Adrenal gland (tissue), 12 donors: ENCODE results near the gene KCNJ8. TPM values are rescaled to one million over a fixed set of nuclear protein-coding genes. Genes with fewer than 3 reads are reported as not detected.

Source experiments
- DNase-seq, 7 donors: peaks; one replicate each; pipeline ENCODE4 v3.0.0-alpha.2; 2019 to 2020
- H3K27ac ChIP-seq, 5 donors: fragments of 200-600 bp; sonication (generic) in 4 of 5; 1 replicate in 3 of 5; 2 replicates in 2 of 5; pipeline versions ENCODE4 v1.5.1 to v1.8.0; 2016 to 2020; ENCODE audit warnings: mild to moderate bottlenecking in 1 of 5
- H3K27me3 ChIP-seq: fragments of 200-600 bp; 2 replicates; pipeline ENCODE4 v1.8.0; 2021
- H3K36me3 ChIP-seq, 2 donors: fragments of 200-600 bp; replicated peaks in 1 of 2; 1 replicate in 1 of 2; 2 replicates in 1 of 2; pipeline versions ENCODE4 v1.5.1 to v1.8.0; 2018 to 2022
- H3K4me1 ChIP-seq, 2 donors: fragments of 200-600 bp; replicated peaks in 1 of 2; 1 replicate in 1 of 2; 2 replicates in 1 of 2; pipeline versions ENCODE4 v1.5.1 to v1.8.0; 2018 to 2021
- H3K4me3 ChIP-seq, 4 donors: fragments of 200-600 bp; sonication (generic) in 3 of 4; one replicate each; pipeline ENCODE4 v1.5.1; 2016 to 2018
- H3K9me3 ChIP-seq, 3 donors: fragments of 200-600 bp; sonication (generic) in 1 of 3; replicated peaks in 1 of 3; 1 replicate in 2 of 3; 2 replicates in 1 of 3; pipeline versions ENCODE4 v1.5.1 to v1.8.0; 2016 to 2021
- CTCF ChIP-seq, 6 experiments: fragments of 450-650 bp in 4 of 6; fragments of 200-600 bp in 2 of 6; sonication (generic) in 1 of 6; IDR thresholded peaks; 1 replicate in 5 of 6; 2 replicates in 1 of 6; pipeline versions ENCODE4 v1.5.1 to v1.8.0; 2016 to 2021; ENCODE audit warnings: antibody characterized with exemption in 6 of 6, mild to moderate bottlenecking in 2 of 6, moderate library complexity in 1 of 6
- POLR2A ChIP-seq, 2 donors: fragments of 450-650 bp; IDR thresholded peaks; one replicate each; pipeline ENCODE4 v1.6.1; 2017; ENCODE audit warnings: antibody characterized with exemption in 2 of 2, mild to moderate bottlenecking in 2 of 2, moderate library complexity in 1 of 2
- WGBS, 4 donors: extraction: QIAGEN DNeasy Blood & Tissue Kit in 2 of 4; methylation state at CpG; one replicate each; pipeline versions ENCODE4 v1.1.5 to v1.1.7; 2013 to 2017; 5-methylcytosine and 5-hydroxymethylcytosine counted together
- intact Hi-C, 2 donors: fragments of 100-400 bp; cut with DNase I; formaldehyde crosslinking; loops; one replicate each; pipeline versions ENCODE4 v1.14.1 to v1.15.0; 2022 to 2023
- polyA plus RNA-seq, 3 donors: library from polyadenylated mRNA; stranded (reverse); fragments of 200-250 nt in 2 of 3; fragments of 350-450 nt in 1 of 3; fragmentation: Illumina TruSeq in 1 of 3; extraction: RNeasy Lipid Tissue Mini Kit (QIAGEN cat#74804) in 1 of 3; gene quantifications; one replicate each; pipeline ENCODE4 v1.2.3, GENCODE V29; 2013 to 2014
- total RNA-seq, 9 donors: library from RNA; depleted of rRNA in 4 of 9; stranded (reverse); fragments of >200 nt in 4 of 9; fragments of 120-200 nt in 1 of 9; fragmentation: NEBNext Ultra II Directional in 1 of 9; extraction: Animal tissue kit (Norgen Biotek cat#: 25700) in 1 of 9; gene quantifications; one replicate each; pipeline versions ENCODE4 v1.1.0 to v1.2.4, GENCODE V29; 2013 to 2023
- donor health status: healthy with polysubstance abuse.
- donor health status: Bipolar disorder and iron deficiency.
- donor health status: DM: yes; HTN: yes; CAD: no.
- donor health status: DM: no; HTN: no; CAD: no.
- donor health status: DM: no; HTN: no; CAD: no.
- donor health status: DM: yes; HTN: yes; CAD: no.

The KCNJ8 gene
- total and polyA plus RNA-seq, 12 donors: 7.9 to 70.5 (median 30.7) TPM

- 14 to 28% (median 23%) methylated on average over 2 of the region's 2 CpGs for WGBS, 4 donors
- Histone ChIP-seq H3K4me1 (peaks cover 0 to 3% of the 10 kb centered on the region in 2 donors), H3K27ac (no peak overlapping the region), H3K36me3 (no peaks in the 10 kb centered on the region), H3K9me3 (no peaks in the 10 kb centered on the region), H3K27me3 (no peaks in the 10 kb centered on the region), H3K4me3 (no peak overlapping the region)
- intact Hi-C loops: no loop called here
- TF ChIP-seq POLR2A (IDR thresholded peaks at IDR 0.05) (no peak), CTCF (IDR thresholded peaks at IDR 0.05) (no peak)
- DNase-seq: no peak
Measured at GRCh38 chr12:21819236-21819635, 44.7 kb upstream of the KCNJ8 start.

- WGBS, 4 donors: 44 to 66% (median 58%) methylated on average over 2 of the region's 2 CpGs
- H3K9me3 ChIP-seq: no peaks in the 10 kb centered on the region
- TF ChIP-seq CTCF (IDR thresholded peaks at IDR 0.05): no peak
- no peak for TF ChIP-seq POLR2A (IDR thresholded peaks at IDR 0.05)
Measured at GRCh38 chr12:21818627-21819026, 44.1 kb upstream of the KCNJ8 start.

GRCh38 chr12:21815306-21816062 is 41.0 kb upstream of the KCNJ8 start:
- DNase-seq: no peak
- H3K9me3 ChIP-seq: no peaks in the 10 kb centered on the region
- 76 to 81% (median 77%) methylated on average over 1 of the region's 1 CpG for WGBS, 4 donors
- no peaks in the 10 kb centered on the region for H3K36me3 ChIP-seq
- intact Hi-C loops: no loop called here
- no peak overlapping the region for H3K27ac ChIP-seq
- peaks cover 0 to 3% of the 10 kb centered on the region in 2 donors for H3K4me1 ChIP-seq
- TF ChIP-seq CTCF (IDR thresholded peaks at IDR 0.05) (no peak), POLR2A (IDR thresholded peaks at IDR 0.05) (no peak)
- H3K27me3 ChIP-seq: no peaks in the 10 kb centered on the region
- no peak overlapping the region for H3K4me3 ChIP-seq

More at GRCh38 chr12:21818627-21819026, 44.1 kb upstream of the KCNJ8 start:
- intact Hi-C loops: no loop called here
- no peaks in the 10 kb centered on the region for H3K36me3 ChIP-seq
- no peak for DNase-seq
- H3K4me3 ChIP-seq: no peak overlapping the region
- H3K27me3 ChIP-seq: no peaks in the 10 kb centered on the region
- H3K4me1 ChIP-seq: peaks cover 0 to 3% of the 10 kb centered on the region in 2 donors
- H3K27ac ChIP-seq: no peak overlapping the region

GRCh38 chr12:21814814-21815213 is 40.3 kb upstream of the KCNJ8 start:
- no peak for TF ChIP-seq POLR2A (IDR thresholded peaks at IDR 0.05)
- TF ChIP-seq CTCF (IDR thresholded peaks at IDR 0.05): no peak
- Histone ChIP-seq H3K27me3 (no peaks in the 10 kb centered on the region), H3K4me3 (no peak overlapping the region), H3K4me1 (peaks cover 0 to 3% of the 10 kb centered on the region in 2 donors), H3K36me3 (no peaks in the 10 kb centered on the region), H3K27ac (no peak overlapping the region), H3K9me3 (no peaks in the 10 kb centered on the region)
- DNase-seq: no peak
- 78 to 100% (median 91%) methylated on average over 3 of the region's 3 CpGs for WGBS, 4 donors
- intact Hi-C loops: no loop called here
